ENCODE measurements around the gene TBC1D28.
"Not testable (repeated sequence)": the region's sequence is repeated elsewhere in the genome, so short reads cannot be mapped to it uniquely, and the experiment has no call there.

Gene TBC1D28

GRCh38 chr17:18644291-18644690 is at the start of gene TBC1D28:
TSS of gene TBC1D28 (minus strand) at chr17:18644391. CDS start at chr17:18641352, 3,039 bp downstream.
- FAIRE-seq; DNase-seq (ENCODE audit: low spot score): not testable (repeated sequence)

GRCh38 chr17:18682668-18683067 is 38.5 kb upstream of the TBC1D28 start:
- not testable (repeated sequence) for DNase-seq (ENCODE audit: low spot score); FAIRE-seq

GRCh38 chr17:18681767-18682571 is 37.8 kb upstream of the TBC1D28 start, which contains the start of gene FOXO3B:
TSS of gene FOXO3B (minus strand) at chr17:18682314. CDS start at chr17:18681651, 663 bp downstream.
- peak; percentile 74 for FAIRE-seq
- DNase-seq (ENCODE audit: low spot score): peak; percentile 82

GRCh38 chr17:18677381-18677780 is 33.2 kb upstream of the TBC1D28 start:
- DNase-seq (ENCODE audit: low spot score); FAIRE-seq: not testable (repeated sequence)

- not testable (repeated sequence) for FAIRE-seq; DNase-seq (ENCODE audit: low spot score)
Measured at GRCh38 chr17:18676928-18677327, 32.7 kb upstream of the TBC1D28 start.

DNA sequence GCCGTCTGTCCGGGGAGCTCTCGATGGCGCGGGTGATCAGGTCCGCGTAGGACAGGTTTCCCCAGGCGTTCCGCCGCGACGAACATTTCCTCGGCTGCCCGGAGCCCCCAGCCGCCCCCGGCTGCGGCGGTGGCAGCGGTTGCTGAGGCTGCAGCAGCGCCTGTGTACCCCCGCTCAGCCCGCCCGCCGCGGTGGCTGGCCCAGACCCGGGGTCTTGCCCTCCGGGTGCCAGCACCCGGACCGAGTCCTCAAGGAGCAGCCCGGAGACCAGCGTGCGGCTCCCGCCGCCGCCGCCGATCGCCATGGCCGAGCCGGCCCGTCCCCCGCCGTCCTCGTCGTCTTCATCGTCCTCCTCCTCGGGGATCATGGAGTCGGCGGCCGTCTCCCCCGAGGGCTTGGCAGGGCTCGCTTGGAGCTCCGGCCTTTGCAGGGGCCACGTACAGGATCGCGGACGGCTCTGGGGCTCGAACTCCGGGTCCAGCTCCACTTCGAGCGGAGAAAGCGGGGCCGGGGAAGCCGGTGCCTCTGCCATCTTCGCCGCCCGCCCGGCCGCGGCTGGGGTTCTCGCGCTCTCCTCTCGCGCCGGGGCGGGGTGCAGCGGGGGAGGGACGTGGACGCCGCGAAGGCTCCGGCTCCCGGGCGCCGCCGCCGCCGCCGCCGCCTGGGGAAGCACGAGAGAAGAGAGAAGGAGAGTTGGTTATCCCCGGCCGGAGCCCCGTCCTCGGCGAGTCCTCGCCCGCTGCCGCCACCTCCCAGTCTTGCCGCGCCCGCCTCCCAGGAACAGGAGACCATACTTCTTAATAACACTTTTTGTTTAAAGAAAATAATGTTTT is 28.4 kb upstream of the TBC1D28 start:
- not testable (repeated sequence) for FAIRE-seq; DNase-seq (ENCODE audit: low spot score)

DNA sequence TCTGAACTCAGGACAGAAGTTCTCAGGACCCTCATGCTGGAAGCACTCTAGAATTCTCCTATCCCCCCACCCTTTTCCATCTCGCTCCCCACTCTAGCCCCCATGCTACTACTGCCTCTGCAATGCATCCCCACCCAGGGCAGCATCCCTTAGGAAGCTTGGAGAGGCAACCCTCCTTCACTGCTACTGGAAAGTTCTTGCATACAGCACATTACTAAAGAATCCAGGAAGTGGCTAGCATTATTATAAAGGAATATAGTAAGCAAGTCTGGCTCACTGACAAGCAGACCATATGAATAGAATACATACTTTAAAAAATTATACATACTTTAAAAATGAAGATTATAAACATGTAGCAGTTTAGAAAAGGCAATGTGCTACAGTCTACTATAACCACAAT is 24.4 kb upstream of the TBC1D28 start:
- FAIRE-seq; DNase-seq (ENCODE audit: low spot score): not testable (repeated sequence)

GRCh38 chr17:18667535-18667934 is 23.3 kb upstream of the TBC1D28 start:
- not testable (repeated sequence) for DNase-seq (ENCODE audit: low spot score); FAIRE-seq

- DNase-seq (ENCODE audit: low spot score); FAIRE-seq: not testable (repeated sequence)
Measured at GRCh38 chr17:18666326-18666725, 22.1 kb upstream of the TBC1D28 start.

DNA sequence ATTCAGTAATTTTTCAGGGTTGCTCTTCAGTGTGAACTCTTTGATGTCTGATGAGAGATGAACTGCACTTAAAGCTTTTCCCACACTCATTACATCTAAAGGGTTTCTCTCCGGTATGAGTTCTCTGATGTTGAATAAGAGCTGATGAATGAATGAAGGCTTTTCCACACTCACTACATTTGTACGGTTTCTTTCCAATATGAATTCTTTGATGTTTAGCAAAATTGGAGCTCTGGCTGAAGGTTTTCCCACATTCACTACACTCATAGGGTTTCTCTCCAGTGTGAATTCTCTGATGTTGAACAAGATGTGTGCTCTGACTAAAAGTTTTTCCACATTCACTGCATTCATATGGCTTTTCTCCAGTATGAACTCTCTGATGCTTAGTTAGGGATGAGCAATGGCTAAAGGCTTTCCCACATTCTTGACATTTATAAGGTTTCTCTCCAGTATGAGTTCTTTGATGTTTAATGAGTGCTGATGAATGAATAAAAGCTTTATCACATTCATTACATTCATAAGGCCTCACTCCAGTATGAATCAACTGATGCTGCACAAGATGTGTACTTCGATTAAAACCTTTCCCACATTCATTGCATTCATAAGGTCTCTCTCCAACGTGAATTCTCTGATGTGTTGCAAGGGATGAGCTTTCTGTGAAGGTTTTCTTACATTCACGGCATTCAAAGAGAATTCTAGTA is 17.9 kb upstream of the TBC1D28 start:
- DNase-seq (ENCODE audit: low spot score); FAIRE-seq: not testable (repeated sequence)

GRCh38 chr17:18650094-18650493 is 5.9 kb upstream of the TBC1D28 start:
- not testable (repeated sequence) for DNase-seq (ENCODE audit: low spot score); FAIRE-seq

- not testable (repeated sequence) for DNase-seq (ENCODE audit: low spot score); FAIRE-seq
Measured at GRCh38 chr17:18643124-18643523, 1.1 kb downstream of the TBC1D28 start.

DNA sequence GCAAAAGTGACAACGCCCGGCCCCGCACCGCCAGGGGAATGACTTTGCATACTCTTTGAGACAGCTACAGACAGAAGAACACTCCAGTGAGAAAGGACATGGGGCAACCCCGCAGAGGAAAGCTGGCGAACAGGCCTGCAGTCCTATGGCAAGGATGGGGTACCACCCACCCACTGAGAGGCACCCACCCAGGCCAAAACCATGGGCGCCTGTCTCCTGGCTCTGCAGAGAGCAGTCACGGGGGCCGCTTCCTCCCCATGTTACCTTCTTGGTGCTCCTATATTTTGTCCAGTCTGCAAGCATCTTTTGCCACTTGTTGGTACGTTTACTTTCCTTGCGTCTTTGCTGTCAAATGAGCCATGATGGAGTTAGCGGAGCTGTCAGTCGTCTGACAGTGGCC is 5.8 kb downstream of the TBC1D28 start:
- FAIRE-seq; DNase-seq (ENCODE audit: low spot score): not testable (repeated sequence)

GRCh38 chr17:18636237-18636636 is 8.0 kb downstream of the TBC1D28 start:
- not testable (repeated sequence) for FAIRE-seq; DNase-seq (ENCODE audit: low spot score)

- not testable (repeated sequence) for DNase-seq (ENCODE audit: low spot score); FAIRE-seq
Measured at GRCh38 chr17:18635773-18636172, 8.4 kb downstream of the TBC1D28 start.

GRCh38 chr17:18634550-18635263 is 9.5 kb downstream of the TBC1D28 start:
- DNase-seq (ENCODE audit: low spot score): not testable (repeated sequence)

GRCh38 chr17:18626152-18626870 is 17.9 kb downstream of the TBC1D28 start:
- no peak for FAIRE-seq
- no peak for DNase-seq (ENCODE audit: low spot score)

More at GRCh38 chr17:18634550-18635263, 9.5 kb downstream of the TBC1D28 start:
- FAIRE-seq: not testable (repeated sequence)

- DNase-seq (ENCODE audit: low spot score): peak; percentile 44
- not testable (repeated sequence) for FAIRE-seq
Measured at GRCh38 chr17:18625509-18626104, 18.6 kb downstream of the TBC1D28 start.

GRCh38 chr17:18624862-18625501 is 19.2 kb downstream of the TBC1D28 start:
- DNase-seq (ENCODE audit: low spot score); FAIRE-seq: not testable (repeated sequence)
